ENCODE measurements around the gene HJV. TPM values are rescaled to one million over a fixed set of nuclear protein-coding genes. Genes with fewer than 3 reads are reported as not detected.

HJV gene
- total and polyA plus RNA-seq, 2 of the 13 experiments (the other 11 are each of a cell fraction or from before 2014, with no cell fraction given) = 0.18 TPM; not detected in 1

GRCh38 chr1:146020058-146021049 lies 1.2 kb downstream of the HJV start (continued):
- no peak for TF ChIP-seq ZNF607 (CRISPR knock-in tag; IDR thresholded peaks at IDR 0.05; ENCODE audit: borderline replicate concordance)
- 0 out of 2 replicates have a peak, but pooled peaks have one; percentile 40 for TF ChIP-seq ZNF574 (CRISPR knock-in tag; IDR thresholded peaks at IDR 0.05)
- peak; percentile 60 for TF ChIP-seq NR2F6 (IDR thresholded peaks at IDR 0.05)
- no peak for TF ChIP-seq NR2F6 (CRISPR knock-in tag; IDR thresholded peaks at IDR 0.05)
- peak; percentile 86 for TF ChIP-seq GATAD2A (CRISPR knock-in tag; IDR thresholded peaks at IDR 0.05)
- peak; percentile 68 for TF ChIP-seq THAP11 (CRISPR knock-in tag; IDR thresholded peaks at IDR 0.05)
- TF ChIP-seq SAP130 (CRISPR knock-in tag; IDR thresholded peaks at IDR 0.05; ENCODE audit: low read depth) = 0 out of 2 replicates have a peak, but pooled peaks have one; percentile 20
- no peak for TF ChIP-seq MAFG (CRISPR knock-in tag; IDR thresholded peaks at IDR 0.05)
- no peak for TF ChIP-seq ZNF790 (CRISPR knock-in tag; IDR thresholded peaks at IDR 0.05; ENCODE audit: borderline replicate concordance)
- no peak for TF ChIP-seq ZC3H4 (CRISPR knock-in tag; IDR thresholded peaks at IDR 0.05; ENCODE audit: borderline replicate concordance)
- TF ChIP-seq ZNF580 (CRISPR knock-in tag; IDR thresholded peaks at IDR 0.05; ENCODE audit: borderline replicate concordance, low read depth) = 0 out of 2 replicates have a peak, but pooled peaks have one; percentile 37
- 0 out of 2 replicates have a peak, but pooled peaks have one; percentile 41 for TF ChIP-seq ZNF124 (CRISPR knock-in tag; IDR thresholded peaks at IDR 0.05)
- TF ChIP-seq ZNF513 (CRISPR knock-in tag; conservative IDR thresholded peaks at IDR 0.05) = no peak
- no peak for TF ChIP-seq ZNF33B (CRISPR knock-in tag; IDR thresholded peaks at IDR 0.05)
- no peak for TF ChIP-seq ZNF550 (CRISPR knock-in tag; IDR thresholded peaks at IDR 0.05; ENCODE audit: borderline replicate concordance)
- TF ChIP-seq ZNF230 (CRISPR knock-in tag; IDR thresholded peaks at IDR 0.05) = no peak
- TF ChIP-seq ZNF576 (CRISPR knock-in tag; IDR thresholded peaks at IDR 0.05) = no peak
- TF ChIP-seq ZNF543 (CRISPR knock-in tag; IDR thresholded peaks at IDR 0.05) = no peak
- TF ChIP-seq MYPOP (CRISPR knock-in tag; IDR thresholded peaks at IDR 0.05) = 0 out of 2 replicates have a peak, but pooled peaks have one; percentile 12
- peak; percentile 66 for TF ChIP-seq FOXA3 (CRISPR knock-in tag; IDR thresholded peaks at IDR 0.05)
- no peak for TF ChIP-seq PAWR (CRISPR knock-in tag; IDR thresholded peaks at IDR 0.05; ENCODE audit: borderline replicate concordance)
- TF ChIP-seq HDAC1 (CRISPR knock-in tag; IDR thresholded peaks at IDR 0.05) = peak; percentile 42; the same call in 1 of the 2 replicates
- TF ChIP-seq CREB1 (IDR thresholded peaks at IDR 0.05) = no peak
- 0 out of 2 replicates have a peak, but pooled peaks have one; percentile 14 for TF ChIP-seq CREB1 (CRISPR knock-in tag; IDR thresholded peaks at IDR 0.05)
- TF ChIP-seq ZNF33A (CRISPR knock-in tag; IDR thresholded peaks at IDR 0.05; ENCODE audit: borderline replicate concordance) = no peak
